K562 (cell line): ENCODE results near the gene IGF2R. TPM values are rescaled to one million over a fixed set of nuclear protein-coding genes. Genes with fewer than 3 reads are reported as not detected.
A peak's percentile ranks its signal among the peaks of the same experiment; 100 is the strongest.

Source experiments
- ATAC-seq: fragments of 200-7000 bp; cut with Tn5 transposase; 3 replicates; pipeline ENCODE4 v1.9.1; 2020; ENCODE audit warnings: moderate library complexity
- BruUV-seq: library from RNA; stranded (reverse); fragments of 400-500 nt; replicated peaks from 2 replicates; lab custom pipeline; 2021; lab: Mats Ljungman, UMichigan
- CTCF ChIA-PET: fragments of 300-600 bp; formaldehyde crosslinking; extraction: SDS; loops from one replicate; lab custom pipeline; 2021; ENCODE audit warnings: low intra/inter-chr PET ratio; lab: Yijun Ruan, JAX
- POLR2A ChIA-PET: fragments of 300-600, 350-650 bp; sonication (Branson Sonifier 250); formaldehyde crosslinking; extraction: SDS; loops from one replicate; lab custom pipeline; 2021; ENCODE audit warnings: antibody characterized with exemption, inconsistent platforms; lab: Yijun Ruan, JAX
- DNase-seq, 4 experiments: peaks; one replicate each; pipeline versions ENCODE4 v3.0.0 to v3.0.0-alpha.2; 2011 to 2018; ENCODE audit warnings: low spot score in 3 of 4, mixed read lengths in 3 of 4; ENCODE audit errors: extremely low read depth in 1 of 4
- FAIRE-seq: peaks from 2 replicates; lab custom pipeline; 2011; peaks lifted over from hg19 to GRCh38; lab: Jason Lieb, UNC
- H2AFZ ChIP-seq: 2 replicates; pipeline ENCODE4 v1.6.0; 2011; ENCODE audit warnings: low read depth, low read length, control low read depth, inconsistent platforms
- H3K27ac ChIP-seq: fragments of 200-600 bp; 3 replicates; pipeline ENCODE4 v1.8.0; 2011; ENCODE audit warnings: low read depth, mild to moderate bottlenecking, control low read depth, inconsistent platforms, low read length, moderate library complexity, mixed read lengths; ENCODE audit errors: extremely low read depth
- H3K27me3 ChIP-seq, 2 experiments: fragments of 300-600 bp in 1 of 2; 2 replicates in 1 of 2; 3 replicates in 1 of 2; pipeline versions ENCODE4 v1.6.0 to v1.8.0; 2011; ENCODE audit warnings: inconsistent platforms in 2 of 2, low read length in 2 of 2, mild to moderate bottlenecking in 1 of 2, mixed read lengths in 1 of 2, moderate library complexity in 1 of 2; ENCODE audit not compliant: control insufficient read depth in 2 of 2, insufficient read depth in 2 of 2
- H3K36me3 ChIP-seq: fragments of 300-600 bp; 3 replicates; pipeline ENCODE4 v1.8.0; 2011; ENCODE audit warnings: mild to moderate bottlenecking, low read length, inconsistent platforms; ENCODE audit not compliant: control insufficient read depth, insufficient read depth
- H3K4me1 ChIP-seq, 2 experiments: fragments of 200-600 bp in 1 of 2; replicated peaks in 1 of 2; 2 replicates in 1 of 2; 3 replicates in 1 of 2; pipeline versions ENCODE4 v1.5.1 to v1.8.0; 2011; ENCODE audit warnings: inconsistent platforms in 2 of 2, low read length in 2 of 2, mild to moderate bottlenecking in 1 of 2, mixed read lengths in 1 of 2, moderate library complexity in 1 of 2; ENCODE audit not compliant: control insufficient read depth in 2 of 2, insufficient read depth in 2 of 2
- H3K4me2 ChIP-seq: 2 replicates; pipeline ENCODE4 v1.6.1; 2011; ENCODE audit warnings: low read length, control low read depth, inconsistent platforms, mixed read lengths; ENCODE audit not compliant: insufficient read depth
- H3K4me3 ChIP-seq: fragments of 200-600 bp; sonication (generic), shearing (Covaris generic); 2 replicates; pipeline ENCODE4 v1.5.1; 2016; ENCODE audit warnings: control low read depth, inconsistent platforms
- H3K79me2 ChIP-seq: fragments of 200-600 bp; 3 replicates; pipeline ENCODE4 v1.8.0; 2011; ENCODE audit warnings: low read length, inconsistent platforms; ENCODE audit not compliant: control insufficient read depth, insufficient read depth
- H3K9ac ChIP-seq, 2 experiments: 2 replicates each; pipeline versions ENCODE4 v1.6.0 to v1.6.1; 2011; ENCODE audit warnings: low read depth in 2 of 2, low read length in 2 of 2, control low read depth in 1 of 2, inconsistent platforms in 1 of 2, mild to moderate bottlenecking in 1 of 2, mixed read lengths in 1 of 2; ENCODE audit not compliant: insufficient read depth in 1 of 2
- H3K9me1 ChIP-seq: one replicate; pipeline ENCODE4 v1.6.0; 2011; ENCODE audit warnings: inconsistent platforms, mild to moderate bottlenecking, low read length, moderate library complexity; ENCODE audit not compliant: control insufficient read depth, insufficient read depth
- H3K9me3 ChIP-seq: replicated peaks from 2 replicates; pipeline ENCODE4 v1.5.1; 2011; ENCODE audit warnings: low read depth, low read length, inconsistent platforms; ENCODE audit not compliant: control insufficient read depth, insufficient read depth
- H4K20me1 ChIP-seq: replicated peaks from 2 replicates; pipeline ENCODE4 v1.6.1; 2011; ENCODE audit warnings: low read length, inconsistent platforms, mixed read lengths; ENCODE audit not compliant: control insufficient read depth, insufficient read depth
- CBFA2T2 ChIP-seq: fragments of 450-650 bp; conservative IDR thresholded peaks from 2 replicates; pipeline ENCODE4 v1.6.1; 2017; ENCODE audit warnings: mild to moderate bottlenecking
- FOXK2 ChIP-seq, 2 experiments: fragments of 450-650 bp; IDR thresholded peaks in 1 of 2; conservative IDR thresholded peaks in 1 of 2; 2 replicates each; pipeline ENCODE4 v1.6.1; 2016; ENCODE audit warnings: low read depth in 2 of 2, mild to moderate bottlenecking in 1 of 2
- KLF10 ChIP-seq: fragments of 250-450 bp; sonication (Bioruptor Pico); IDR thresholded peaks from 2 replicates; pipeline ENCODE4 v1.6.1; 2021; ENCODE audit warnings: matching md5 sums
- POU5F1 ChIP-seq: fragments of 150-350 bp; IDR thresholded peaks from 2 replicates; pipeline ENCODE4 v1.6.1; 2014; ENCODE audit warnings: borderline replicate concordance, low read length, low read depth, mild to moderate bottlenecking; ENCODE audit not compliant: partially characterized antibody
- ZBTB2 ChIP-seq: fragments of 450-650 bp; IDR thresholded peaks from 2 replicates; pipeline ENCODE4 v1.6.1; 2016; ENCODE audit warnings: antibody characterized with exemption
- ZNF551 ChIP-seq: fragments of 250-450 bp; sonication (Bioruptor Pico); IDR thresholded peaks from 2 replicates; pipeline ENCODE4 v1.5.0; 2021; ENCODE audit warnings: mild to moderate bottlenecking, moderate library complexity
- WGBS: fragments of 100-300 bp; shearing (Covaris generic); methylation state at CpG from one replicate; pipeline ENCODE4 v1.1.6; 2016; ENCODE audit warnings: low coverage, mixed read lengths; ENCODE audit not compliant: insufficient coverage; ENCODE audit errors: missing lambda C conversion rate; 5-methylcytosine and 5-hydroxymethylcytosine counted together
- in situ Hi-C: fragments of 300-500 bp; cut with MboI; formaldehyde crosslinking; loops from 4 replicates; pipeline ENCODE4 v1.15.0; 2018; ENCODE audit warnings: inconsistent platforms, mixed read lengths
- intact Hi-C: fragments of 100-400 bp; cut with micrococcal nuclease; formaldehyde crosslinking; loops from 2 replicates; pipeline ENCODE4 v1.14.2; 2022
- polyA plus RNA-seq, 8 experiments: library from polyadenylated mRNA; depleted of rRNA in 4 of 8; stranded (reverse) in 5 of 8; unstranded in 3 of 8; fragments of >200 nt; fragmentation: Nextera tagmentation in 2 of 8; fragmentation: Illumina TruSeq in 1 of 8; extraction: Ambion mirVana in 2 of 8; extraction: Trizol in 1 of 8; gene quantifications; 2 replicates each; pipeline versions ENCODE4 v1.2.1 to v1.2.3, GENCODE V29; 2011 to 2014; ENCODE audit warnings: inconsistent platforms in 1 of 8, missing spikeins in 1 of 8
- total RNA-seq, 7 experiments: library from RNA; depleted of rRNA in 6 of 7; stranded (reverse); fragments of >200 nt in 6 of 7; fragmentation: Illumina TruSeq in 2 of 7; extraction: Trizol in 2 of 7; gene quantifications; 2 replicates each; pipeline versions ENCODE4 v1.2.1 to v1.2.3, GENCODE V29; 2011 to 2021; ENCODE audit warnings: low replicate concordance in 1 of 7

Gene IGF2R
- total and polyA plus RNA-seq, 9 of the 15 experiments (the other 6 are each of a cell fraction or from before 2014, with no cell fraction given) = 3.5 to 92.3 (median 34.5) TPM

GRCh38 chr6:159974932-159975331 lies 6.0 kb downstream of the IGF2R start:
- no peaks in the 10 kb centered on the region for H3K27me3 ChIP-seq
- no peak overlapping the region; the same call in 2 of the 3 replicates for H3K27ac ChIP-seq
- POLR2A ChIA-PET = interaction anchor here (1.0 to 8.1 kb wide), 3 partner anchors 10 to 25 kb away, joined by 3 to 72 read pairs (median 3); no protein-coding TSS in a partner anchor
- peaks cover 98% of the 10 kb centered on the region for H3K79me2 ChIP-seq
- peak overlapping the region in 1 of 2 experiments; percentile 15; a peak in 1 of 4 replicates for H3K9ac ChIP-seq
- DNase-seq = no peak
- H3K36me3 ChIP-seq = peaks cover 21% of the 10 kb centered on the region
- H2AFZ ChIP-seq = no peak overlapping the region
- no peak for FAIRE-seq
- in situ Hi-C loops = no loop called here
- no peak overlapping the region for H3K4me2 ChIP-seq
- BruUV-seq = no TSS peak
- no peak for ATAC-seq
- peaks cover 67 to 80% of the 10 kb centered on the region in 2 experiments for H3K4me1 ChIP-seq
- H3K4me3 ChIP-seq = no peak overlapping the region
- TF ChIP-seq KLF10 (CRISPR knock-in tag) = no peak
- WGBS = 86% methylated on average over 7 of the region's 7 CpGs
- intact Hi-C loops = loop anchor here (5.0 to 10.0 kb wide), 3 partner anchors 52 to 250 kb away; partner anchors contain the start of gene WTAP
- H4K20me1 ChIP-seq = peaks cover 52% of the 10 kb centered on the region
- H3K9me1 ChIP-seq = peaks cover 8% of the 10 kb centered on the region
- no peaks in the 10 kb centered on the region for H3K9me3 ChIP-seq
- CTCF ChIA-PET = no interaction called here

GRCh38 chr6:159976686-159977254 lies 7.9 kb downstream of the IGF2R start:
- H3K4me1 ChIP-seq = peaks cover 76 to 80% of the 10 kb centered on the region in 2 experiments
- no TSS peak for BruUV-seq
- H3K79me2 ChIP-seq = peaks cover 98% of the 10 kb centered on the region
- no peak for ATAC-seq
- peaks cover 67% of the 10 kb centered on the region for H4K20me1 ChIP-seq
- intact Hi-C loops = loop anchor here (10.0 kb wide), 1 partner anchor 252 kb away; the partner anchor contains the start of gene WTAP
- TF ChIP-seq ZNF551 (CRISPR knock-in tag) (no peak), POU5F1 (no peak), ZBTB2 (no peak), CBFA2T2 (no peak), FOXK2 (conservative IDR thresholded peaks at IDR 0.05 in 1 of 2, IDR thresholded peaks at IDR 0.05 in 1 of 2; ENCODE audit: low read depth in 2 of 2) (peak in 1 of 2 experiments; percentile 19; a peak in 1 of 4 replicates)
- TF ChIP-seq, all 486 proteins: peak for 1
- Histone ChIP-seq H3K27ac (peak overlapping the region; percentile 59; the same call in 2 of the 3 replicates), H3K27me3 (no peaks in the 10 kb centered on the region), H3K36me3 (peaks cover 16% of the 10 kb centered on the region), H3K4me3 (no peak overlapping the region), H3K9ac (peak overlapping the region; percentile 7 to 80; a peak in 1 of 4 replicates), H3K9me1 (peaks cover 16% of the 10 kb centered on the region), H3K4me2 (peak overlapping the region; percentile 74), H2AFZ (no peak overlapping the region), H3K9me3 (no peaks in the 10 kb centered on the region)
- ChIA-PET CTCF (no interaction called here), POLR2A (interaction anchor here (0.6 to 8.1 kb wide), 6 partner anchors 9 to 1353 kb away, joined by 3 to 72 read pairs (median 4); no protein-coding TSS in a partner anchor)
- 45% methylated on average over 7 of the region's 7 CpGs for WGBS
- in situ Hi-C loops = no loop called here
- no peak for FAIRE-seq
- no peak for DNase-seq
